Measurements from ENCODE around the gene ELOVL5.

The ELOVL5 gene

DNA sequence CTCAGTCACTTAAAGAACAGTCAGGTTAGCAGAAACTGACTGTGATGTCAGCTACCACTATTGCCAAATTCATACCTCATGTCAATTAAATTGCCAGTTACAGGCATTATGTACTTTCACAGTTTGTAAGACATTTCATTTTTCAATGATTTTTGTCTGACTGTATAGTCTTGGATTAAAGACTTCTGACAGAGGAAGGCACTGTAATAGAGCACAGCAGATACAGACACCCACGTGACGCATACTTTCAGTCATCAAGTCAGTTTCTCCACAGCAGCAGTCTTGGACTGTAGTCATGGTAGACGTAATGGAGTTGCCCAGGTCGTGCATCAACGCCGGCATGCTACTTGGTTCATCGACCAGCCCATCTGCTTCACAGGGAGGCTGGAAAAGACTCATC lies 29.5 kb upstream of the ELOVL5 start:
- TF ChIP-seq, protein P1, sequence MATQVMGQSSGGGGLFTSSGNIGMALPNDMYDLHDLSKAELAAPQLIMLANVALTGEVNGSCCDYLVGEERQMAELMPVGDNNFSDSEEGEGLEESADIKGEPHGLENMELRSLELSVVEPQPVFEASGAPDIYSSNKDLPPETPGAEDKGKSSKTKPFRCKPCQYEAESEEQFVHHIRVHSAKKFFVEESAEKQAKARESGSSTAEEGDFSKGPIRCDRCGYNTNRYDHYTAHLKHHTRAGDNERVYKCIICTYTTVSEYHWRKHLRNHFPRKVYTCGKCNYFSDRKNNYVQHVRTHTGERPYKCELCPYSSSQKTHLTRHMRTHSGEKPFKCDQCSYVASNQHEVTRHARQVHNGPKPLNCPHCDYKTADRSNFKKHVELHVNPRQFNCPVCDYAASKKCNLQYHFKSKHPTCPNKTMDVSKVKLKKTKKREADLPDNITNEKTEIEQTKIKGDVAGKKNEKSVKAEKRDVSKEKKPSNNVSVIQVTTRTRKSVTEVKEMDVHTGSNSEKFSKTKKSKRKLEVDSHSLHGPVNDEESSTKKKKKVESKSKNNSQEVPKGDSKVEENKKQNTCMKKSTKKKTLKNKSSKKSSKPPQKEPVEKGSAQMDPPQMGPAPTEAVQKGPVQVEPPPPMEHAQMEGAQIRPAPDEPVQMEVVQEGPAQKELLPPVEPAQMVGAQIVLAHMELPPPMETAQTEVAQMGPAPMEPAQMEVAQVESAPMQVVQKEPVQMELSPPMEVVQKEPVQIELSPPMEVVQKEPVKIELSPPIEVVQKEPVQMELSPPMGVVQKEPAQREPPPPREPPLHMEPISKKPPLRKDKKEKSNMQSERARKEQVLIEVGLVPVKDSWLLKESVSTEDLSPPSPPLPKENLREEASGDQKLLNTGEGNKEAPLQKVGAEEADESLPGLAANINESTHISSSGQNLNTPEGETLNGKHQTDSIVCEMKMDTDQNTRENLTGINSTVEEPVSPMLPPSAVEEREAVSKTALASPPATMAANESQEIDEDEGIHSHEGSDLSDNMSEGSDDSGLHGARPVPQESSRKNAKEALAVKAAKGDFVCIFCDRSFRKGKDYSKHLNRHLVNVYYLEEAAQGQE (IDR thresholded peaks at IDR 0.05; ENCODE audit: insufficient replicate concordance, low read depth): no peak
- TF ChIP-seq POLR2AphosphoS5 (IDR thresholded peaks at IDR 0.05; ENCODE audit: low read depth) (no peak), SPI1 (IDR thresholded peaks at IDR 0.05; ENCODE audit: borderline replicate concordance, low read depth) (no peak), GABPA (IDR thresholded peaks at IDR 0.05; ENCODE audit: low read depth) (no peak)
- TF ChIP-seq, protein P2, sequence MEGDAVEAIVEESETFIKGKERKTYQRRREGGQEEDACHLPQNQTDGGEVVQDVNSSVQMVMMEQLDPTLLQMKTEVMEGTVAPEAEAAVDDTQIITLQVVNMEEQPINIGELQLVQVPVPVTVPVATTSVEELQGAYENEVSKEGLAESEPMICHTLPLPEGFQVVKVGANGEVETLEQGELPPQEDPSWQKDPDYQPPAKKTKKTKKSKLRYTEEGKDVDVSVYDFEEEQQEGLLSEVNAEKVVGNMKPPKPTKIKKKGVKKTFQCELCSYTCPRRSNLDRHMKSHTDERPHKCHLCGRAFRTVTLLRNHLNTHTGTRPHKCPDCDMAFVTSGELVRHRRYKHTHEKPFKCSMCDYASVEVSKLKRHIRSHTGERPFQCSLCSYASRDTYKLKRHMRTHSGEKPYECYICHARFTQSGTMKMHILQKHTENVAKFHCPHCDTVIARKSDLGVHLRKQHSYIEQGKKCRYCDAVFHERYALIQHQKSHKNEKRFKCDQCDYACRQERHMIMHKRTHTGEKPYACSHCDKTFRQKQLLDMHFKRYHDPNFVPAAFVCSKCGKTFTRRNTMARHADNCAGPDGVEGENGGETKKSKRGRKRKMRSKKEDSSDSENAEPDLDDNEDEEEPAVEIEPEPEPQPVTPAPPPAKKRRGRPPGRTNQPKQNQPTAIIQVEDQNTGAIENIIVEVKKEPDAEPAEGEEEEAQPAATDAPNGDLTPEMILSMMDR (IDR thresholded peaks at IDR 0.05; ENCODE audit: insufficient read depth, low read length): no peak
- no peak overlapping the region for H3K4me3 ChIP-seq (replicated peaks; ENCODE audit: insufficient read depth, low read length)
- H3K27me3 ChIP-seq (ENCODE audit: insufficient read depth, poor library complexity, severe bottlenecking): peaks cover 7% of the 10 kb centered on the region
- DNase-seq (ENCODE audit: low read depth in 1 of 2, low spot score in 1 of 2): no peak
- no peak overlapping the region for H3K27ac ChIP-seq (replicated peaks)

- Histone ChIP-seq H3K27ac (replicated peaks) (no peak overlapping the region), H3K27me3 (ENCODE audit: insufficient read depth, poor library complexity, severe bottlenecking) (peaks cover 7% of the 10 kb centered on the region), H3K4me3 (replicated peaks; ENCODE audit: insufficient read depth, low read length) (no peak overlapping the region)
- no peak for DNase-seq (ENCODE audit: low read depth in 1 of 2, low spot score in 1 of 2)
- TF ChIP-seq, protein P1 (IDR thresholded peaks at IDR 0.05; ENCODE audit: insufficient replicate concordance, low read depth): no peak
- TF ChIP-seq GABPA (IDR thresholded peaks at IDR 0.05; ENCODE audit: low read depth): no peak
Observed at GRCh38 chr6:53377793-53378192, 29.0 kb upstream of the ELOVL5 start.

GRCh38 chr6:53377289-53377688 lies 28.5 kb upstream of the ELOVL5 start:
- DNase-seq (ENCODE audit: low read depth in 1 of 2, low spot score in 1 of 2): no peak
- Histone ChIP-seq H3K27ac (replicated peaks) (no peak overlapping the region), H3K4me3 (replicated peaks; ENCODE audit: insufficient read depth, low read length) (no peak overlapping the region), H3K27me3 (ENCODE audit: insufficient read depth, poor library complexity, severe bottlenecking) (peaks cover 7% of the 10 kb centered on the region)
- no peak for TF ChIP-seq GABPA (IDR thresholded peaks at IDR 0.05; ENCODE audit: low read depth)
- no peak for TF ChIP-seq POLR2AphosphoS5 (IDR thresholded peaks at IDR 0.05; ENCODE audit: low read depth)
- TF ChIP-seq, protein P1 (IDR thresholded peaks at IDR 0.05; ENCODE audit: insufficient replicate concordance, low read depth): no peak
- TF ChIP-seq, protein P2 (IDR thresholded peaks at IDR 0.05; ENCODE audit: insufficient read depth, low read length): no peak
- no peak for TF ChIP-seq SPI1 (IDR thresholded peaks at IDR 0.05; ENCODE audit: borderline replicate concordance, low read depth)
